Measurements from ENCODE around the gene VWA3B.

- no peak for TF ChIP-seq RCOR1 (IDR thresholded peaks at IDR 0.05; ENCODE audit: insufficient replicate concordance, low read length)
- TF ChIP-seq CTCF (conservative IDR thresholded peaks at IDR 0.05; ENCODE audit: low read depth, low read length) = no peak
- TF ChIP-seq RFX5 (IDR thresholded peaks at IDR 0.05; ENCODE audit: low read depth, low read length) = no peak
- no peak for TF ChIP-seq MXI1 (IDR thresholded peaks at IDR 0.05; ENCODE audit: borderline replicate concordance, low read depth, low read length)
- TF ChIP-seq RAD21 (IDR thresholded peaks at IDR 0.05; ENCODE audit: low read length) = no peak
- TF ChIP-seq POLR2A (IDR thresholded peaks at IDR 0.05; ENCODE audit: low read depth, low read length) = no peak
- TF ChIP-seq ELK1 (IDR thresholded peaks at IDR 0.05; ENCODE audit: borderline replicate concordance, low read depth, low read length) = no peak
- no peak for TF ChIP-seq USF2 (IDR thresholded peaks at IDR 0.05; ENCODE audit: low read depth, low read length)
- no peak for TF ChIP-seq BHLHE40 (IDR thresholded peaks at IDR 0.05; ENCODE audit: low read depth, low read length)
- no peak for TF ChIP-seq SMC3 (IDR thresholded peaks at IDR 0.05; ENCODE audit: low read depth, low read length)
- no peak for TF ChIP-seq FOS (IDR thresholded peaks at IDR 0.05; ENCODE audit: low read depth, low read length)
- TF ChIP-seq MAZ (IDR thresholded peaks at IDR 0.05; ENCODE audit: borderline replicate concordance, low read depth, low read length) = no peak
- TF ChIP-seq CHD1 (IDR thresholded peaks at IDR 0.05; ENCODE audit: low read depth, low read length) = no peak
Observed at GRCh38 chr2:98177286-98177685, 90.3 kb downstream of the VWA3B start.

Data from IMR-90 (cell line).